GM19397 (cell line): Measurements from ENCODE around the gene PPDPF.
"Not testable (repeated sequence)": the region's sequence is repeated elsewhere in the genome, so short reads cannot be mapped to it uniquely, and the experiment has no call there.

Experiments used
- ATAC-seq: cut with Tn5 transposase; IDR thresholded peaks from one replicate; pipeline ENCODE4 v1.9.1; 2021; ENCODE audit warnings: mild to moderate bottlenecking, moderate library complexity; ENCODE audit not compliant: unreplicated experiment

PPDPF gene

GRCh38 chr20:63520504-63520933, at the start of gene PPDPF:
Gene PPDPF (plus strand): TSS chr20:63520765. CDS start chr20:63521309, 544 bp downstream.
- peak; percentile 74 for ATAC-seq

DNA sequence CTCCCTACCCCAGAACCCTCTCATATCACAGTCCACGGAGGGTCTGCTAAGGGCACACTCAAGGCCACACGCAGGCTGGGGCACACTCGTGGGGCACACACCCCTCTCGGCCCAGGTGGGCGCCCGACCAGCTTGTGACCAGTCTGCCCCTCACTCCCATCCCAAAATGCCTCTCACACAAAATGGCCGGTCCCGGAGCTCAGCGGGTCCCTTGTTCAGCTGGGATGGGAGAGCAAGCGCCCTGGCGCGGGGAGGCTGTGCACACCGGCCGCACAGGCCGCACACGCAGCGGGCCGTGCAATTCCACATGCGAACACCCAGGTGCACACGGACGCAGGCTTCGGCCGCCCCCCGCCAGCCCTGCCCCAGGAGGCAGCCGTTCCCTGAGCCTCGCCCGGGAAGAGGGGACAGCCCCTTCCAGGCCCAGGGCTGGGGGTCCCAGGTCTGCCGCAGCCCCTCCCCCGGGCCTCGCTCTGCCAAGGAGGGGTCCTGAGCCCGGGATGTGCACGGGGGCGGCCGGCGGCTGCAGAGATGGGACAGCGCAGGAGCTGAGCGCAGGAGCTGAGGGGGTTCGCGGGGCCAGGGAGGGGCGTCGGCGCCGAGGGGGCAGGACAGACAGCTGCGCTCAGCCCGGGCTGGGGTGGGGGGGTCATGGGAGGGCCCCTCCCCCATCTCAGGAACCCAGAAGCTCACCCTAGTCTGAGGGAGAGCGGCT, 49.4 kb upstream of the PPDPF start:
- no peak for ATAC-seq

- no peak for ATAC-seq
Measured at GRCh38 chr20:63471717-63471980, 48.9 kb upstream of the PPDPF start.

DNA sequence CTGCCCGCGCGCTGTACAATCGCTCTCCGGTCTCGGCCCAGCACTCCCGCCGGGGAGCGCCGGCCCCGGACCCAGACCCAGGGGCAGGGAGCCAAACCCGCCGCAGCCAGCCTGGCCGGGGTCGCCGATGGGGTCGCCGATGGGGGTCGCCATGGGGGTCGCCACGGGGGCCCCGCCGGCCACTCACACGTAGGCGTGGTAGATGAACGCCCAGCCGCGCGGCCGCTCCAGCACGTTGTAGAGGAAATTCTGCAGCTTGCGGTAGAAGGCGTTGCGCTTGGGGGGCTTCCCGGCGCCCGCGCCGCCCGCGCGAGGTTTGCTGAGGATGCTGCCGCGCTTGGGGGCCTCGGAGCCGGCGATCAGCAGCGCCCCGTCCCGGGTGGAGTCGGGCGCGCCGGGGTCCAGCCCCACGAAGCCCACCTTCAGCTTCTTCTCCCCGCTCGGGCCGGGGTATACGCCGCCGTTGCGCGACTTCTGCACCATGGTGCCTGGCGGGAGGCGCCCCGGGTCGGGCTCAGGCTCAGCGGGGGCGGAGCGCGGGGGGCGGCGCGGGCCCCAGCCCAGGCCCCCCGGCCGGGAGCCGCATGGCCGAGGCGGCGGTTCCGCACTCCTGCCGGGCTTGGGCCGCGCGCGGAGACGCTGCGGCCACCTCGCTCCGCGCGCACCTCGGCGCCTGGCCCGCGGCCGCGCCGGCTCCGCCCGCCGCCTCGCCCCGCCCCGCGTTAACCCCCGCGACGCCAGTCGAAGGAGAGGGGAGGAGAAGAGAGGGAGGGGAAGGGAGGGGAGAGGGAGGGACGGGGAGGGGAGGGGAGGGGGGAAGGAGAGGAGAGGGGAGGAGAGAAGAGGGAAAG, 48.4 kb upstream of the PPDPF start, which contains the start of gene KCNQ2:
Gene KCNQ2, minus strand, starts transcription at position 675 of the 851 bp plus-strand sequence. Its CDS starts 192 bp downstream, at position 483.
- no peak for ATAC-seq

DNA sequence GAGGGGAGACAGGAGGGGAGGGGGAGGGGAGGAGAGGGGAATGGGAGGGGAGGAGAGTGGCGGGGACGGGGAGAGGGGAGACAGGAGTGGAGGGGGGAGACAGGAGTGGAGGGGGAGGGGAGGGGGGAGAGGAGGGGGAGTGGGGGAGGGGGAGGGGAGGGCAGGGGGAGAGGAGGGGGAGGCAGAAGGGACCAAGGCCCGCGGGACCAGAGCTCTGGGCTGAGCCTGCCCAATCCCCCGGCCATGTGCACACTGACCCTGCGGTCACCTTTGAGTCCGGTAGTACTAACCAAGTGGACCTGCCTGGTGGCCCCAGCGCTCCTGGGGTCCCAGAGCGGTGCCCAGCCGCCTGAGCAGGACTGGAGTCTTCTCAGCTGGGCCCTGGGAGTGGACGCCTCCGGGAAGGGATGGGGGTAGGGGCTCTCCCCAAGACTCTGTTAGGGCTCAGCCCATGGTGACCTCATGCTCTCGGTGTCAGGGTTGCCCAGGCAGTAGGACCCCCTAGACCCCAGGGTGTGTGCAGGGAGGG, 47.6 kb upstream of the PPDPF start:
- ATAC-seq: no peak

GRCh38 chr20:63473555-63474449, 46.8 kb upstream of the PPDPF start:
- ATAC-seq: no peak

DNA sequence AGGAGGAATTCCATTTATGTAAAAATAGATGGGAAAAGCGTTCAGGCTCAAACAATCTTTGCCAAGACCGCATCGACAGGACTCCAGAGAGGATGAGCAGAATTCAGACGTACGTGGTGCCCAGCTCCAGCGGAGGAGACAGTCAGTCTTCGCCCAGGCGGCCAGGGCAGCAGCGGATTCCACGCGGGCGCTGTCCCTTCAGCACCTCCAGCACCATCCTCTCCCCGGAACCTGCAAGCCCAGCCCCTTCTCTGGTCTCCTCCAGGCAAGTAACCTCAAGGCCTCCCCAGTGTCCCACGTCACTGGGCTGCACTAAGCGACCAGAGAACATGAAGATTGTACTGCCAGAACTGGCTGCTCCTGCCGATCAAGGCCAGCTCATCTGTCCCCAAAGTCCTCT, 45.4 kb upstream of the PPDPF start:
- no peak for ATAC-seq

GRCh38 chr20:63477061-63477616, 43.4 kb upstream of the PPDPF start:
- ATAC-seq: no peak

GRCh38 chr20:63477944-63478343, 42.6 kb upstream of the PPDPF start:
- no peak for ATAC-seq

DNA sequence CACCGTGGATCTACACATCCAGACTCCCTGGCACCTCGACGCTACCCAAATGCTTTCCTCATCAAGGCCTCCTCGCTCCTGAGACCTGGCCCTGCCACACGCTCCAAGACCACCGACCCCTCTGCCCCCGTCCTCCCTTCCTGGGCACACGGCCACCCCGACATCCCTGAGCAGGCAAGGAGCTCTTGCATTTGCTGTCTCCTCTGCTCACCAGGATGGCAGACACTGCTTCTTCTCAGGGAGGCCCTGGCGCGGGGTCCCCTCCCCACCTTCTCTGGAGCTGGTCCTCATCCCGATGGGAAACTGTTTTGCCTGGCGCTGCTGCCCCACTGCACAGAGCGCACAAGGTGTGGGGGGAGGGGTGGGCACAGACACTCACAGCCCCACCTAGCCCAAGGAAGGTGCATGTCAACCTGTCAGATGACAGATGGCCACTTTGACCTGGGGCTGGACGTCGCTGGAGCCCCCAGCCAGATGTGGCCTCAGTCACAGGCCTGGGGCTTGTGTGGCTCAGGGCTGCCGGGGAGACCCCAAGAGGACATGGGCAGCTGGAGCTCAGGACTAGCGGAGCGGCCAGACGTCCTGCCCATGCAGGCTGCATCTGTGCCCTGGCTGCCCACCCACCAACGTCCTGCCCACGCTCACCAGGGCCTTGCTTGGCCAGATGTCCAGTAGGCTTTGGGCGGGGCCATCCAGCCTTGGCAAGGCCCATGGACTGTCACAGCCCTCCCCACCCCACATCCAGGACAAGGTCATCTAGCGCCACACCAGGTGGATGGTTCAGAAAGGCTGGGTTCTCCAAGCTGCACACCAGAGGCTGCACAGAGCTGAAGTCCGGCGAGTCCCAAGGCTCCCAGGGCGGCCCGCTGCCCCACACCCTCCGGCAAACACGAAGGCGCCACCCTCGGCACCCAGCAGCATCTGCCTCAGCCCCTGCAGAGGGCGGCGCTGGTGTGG, 41.9 kb upstream of the PPDPF start:
- ATAC-seq: no peak

GRCh38 chr20:63479695-63480419, 40.7 kb upstream of the PPDPF start:
- not testable (repeated sequence) for ATAC-seq

- no peak for ATAC-seq
Measured at GRCh38 chr20:63481503-63481902, 39.1 kb upstream of the PPDPF start.

- no peak for ATAC-seq
Measured at GRCh38 chr20:63482021-63482587, 38.5 kb upstream of the PPDPF start.

DNA sequence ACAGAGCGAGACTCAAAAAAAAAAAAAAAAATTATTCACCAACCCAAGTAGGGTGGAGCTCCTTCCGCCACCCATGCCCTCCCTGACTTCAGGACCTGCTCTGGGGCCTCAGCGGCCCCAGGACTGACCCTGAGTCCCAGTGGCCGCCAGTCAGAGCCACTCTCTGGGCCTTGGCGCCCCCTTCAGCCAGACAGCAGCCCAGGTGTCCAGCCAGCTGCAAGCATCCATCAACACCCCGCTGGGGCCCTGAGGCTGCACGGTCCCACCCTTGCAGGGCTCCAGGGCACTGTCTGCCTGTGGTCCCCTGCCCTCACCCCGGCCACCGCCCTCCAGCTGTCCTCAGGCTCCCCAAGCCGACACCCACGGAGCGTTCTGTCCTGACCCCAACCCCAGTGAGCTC, 36.7 kb upstream of the PPDPF start:
- no peak for ATAC-seq

- no peak for ATAC-seq
Measured at GRCh38 chr20:63484236-63484635, 36.3 kb upstream of the PPDPF start.

DNA sequence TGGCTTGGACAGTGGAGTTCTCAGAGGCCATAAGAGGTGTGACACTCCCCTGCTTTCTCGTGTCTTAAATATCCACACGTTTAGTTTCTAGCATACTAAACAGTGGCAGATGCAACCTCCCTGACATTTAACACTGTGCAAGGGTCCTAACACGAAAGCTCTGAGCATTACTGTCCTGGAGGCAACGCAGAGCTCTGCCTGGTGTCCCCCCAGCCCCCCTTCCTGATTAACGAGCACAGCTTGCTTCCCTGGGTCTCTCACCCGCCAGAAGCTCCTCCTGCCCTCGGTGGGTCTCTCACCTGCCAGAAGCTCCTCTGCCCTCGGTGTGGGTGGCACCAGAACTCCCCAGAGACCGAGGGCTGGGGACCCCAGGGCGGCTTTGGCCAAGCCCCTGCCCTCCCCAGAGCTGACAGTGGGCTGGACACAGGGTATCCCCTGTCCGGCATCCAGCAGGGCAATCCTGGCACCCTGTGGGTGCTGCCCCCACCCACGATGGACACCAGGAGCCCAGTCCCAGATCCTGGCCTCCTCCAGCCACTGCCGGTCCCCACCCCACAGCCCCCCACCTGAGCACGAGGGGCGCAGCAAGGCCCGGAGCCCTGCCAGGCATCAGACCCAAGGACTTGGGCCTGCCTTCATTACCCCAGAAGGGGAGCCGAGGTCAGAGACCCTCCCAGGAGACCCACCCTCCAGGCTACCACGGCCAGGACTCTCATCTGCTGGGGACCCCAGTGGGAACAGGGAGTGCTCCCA, 35.7 kb upstream of the PPDPF start:
- ATAC-seq: no peak

DNA sequence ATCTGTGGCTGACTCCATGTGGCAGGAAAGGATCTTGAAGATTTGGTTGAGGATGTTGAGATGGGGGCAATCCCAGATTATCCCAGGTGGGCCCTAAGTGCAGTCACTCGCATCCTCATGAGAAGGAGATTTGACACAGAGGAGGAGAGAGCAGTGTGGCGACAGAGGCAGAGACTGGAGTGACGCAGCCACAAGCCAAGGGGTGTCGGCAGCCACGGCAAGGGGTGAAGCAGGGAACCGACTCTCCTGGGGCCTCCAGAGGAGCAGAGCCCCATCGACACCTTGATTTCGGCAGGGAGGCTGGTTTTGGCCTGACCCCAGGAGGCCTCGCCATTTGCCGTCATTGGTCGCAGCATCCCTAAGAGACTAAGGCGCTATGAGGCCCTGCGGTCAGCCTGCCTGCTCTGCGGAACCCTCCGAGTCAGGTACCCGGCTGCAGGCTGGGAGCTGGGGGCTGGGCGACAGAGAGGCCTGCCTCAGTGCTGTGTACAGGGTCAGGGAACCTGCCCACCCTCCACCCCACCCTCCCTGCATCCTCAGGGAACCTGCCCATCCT, 34.2 kb upstream of the PPDPF start:
- ATAC-seq: no peak
